Kidney (tissue), 14 donors: Measurements from ENCODE around the gene UNC93A. TPM values are rescaled to one million over a fixed set of nuclear protein-coding genes. Genes with fewer than 3 reads are reported as not detected.

ENCODE experiments used
- DNase-seq, 5 donors: peaks; one replicate each; pipeline ENCODE4 v3.0.0-alpha.2; 2013 to 2020
- FAIRE-seq: peaks from 2 replicates; lab custom pipeline; 2012; peaks lifted over from hg19 to GRCh38; lab: Jason Lieb, UNC
- H3K27ac ChIP-seq, 2 donors: one replicate each; pipeline ENCODE4 v1.7.0; 2013; ENCODE audit warnings: low read depth in 2 of 2, low read length in 2 of 2, inconsistent platforms in 1 of 2
- H3K27me3 ChIP-seq: one replicate; pipeline ENCODE4 v1.7.1; 2013; ENCODE audit warnings: low read length, inconsistent platforms; ENCODE audit not compliant: control insufficient read depth, insufficient read depth
- H3K36me3 ChIP-seq, 3 donors: one replicate each; pipeline versions ENCODE4 v1.7.0 to v1.7.1; 2013; ENCODE audit warnings: low read length in 3 of 3, control low read depth in 1 of 3, inconsistent platforms in 1 of 3; ENCODE audit not compliant: insufficient read depth in 3 of 3, control insufficient read depth in 2 of 3
- H3K4me1 ChIP-seq, 3 donors: one replicate each; pipeline versions ENCODE4 v1.7.0 to v1.7.1; 2013; ENCODE audit warnings: low read length in 3 of 3, inconsistent platforms in 1 of 3, low read depth in 1 of 3; ENCODE audit not compliant: control insufficient read depth in 2 of 3, insufficient read depth in 2 of 3
- H3K4me3 ChIP-seq, 3 donors: one replicate each; pipeline versions ENCODE4 v1.7.0 to v1.8.1; 2013; ENCODE audit warnings: low read length in 3 of 3, control low read depth in 1 of 3, inconsistent platforms in 1 of 3
- H3K9ac ChIP-seq, 3 donors: one replicate each; pipeline versions ENCODE4 v1.7.0 to v1.7.1; 2013; ENCODE audit warnings: low read length in 3 of 3, control low read depth in 1 of 3, inconsistent platforms in 1 of 3
- H3K9me3 ChIP-seq, 3 donors: one replicate each; pipeline versions ENCODE4 v1.7.0 to v1.7.1; 2013; ENCODE audit warnings: low read length in 3 of 3, control low read depth in 1 of 3, inconsistent platforms in 1 of 3; ENCODE audit not compliant: control insufficient read depth in 2 of 3, insufficient read depth in 1 of 3
- intact Hi-C: fragments of 100-400 bp; cut with DNase I; formaldehyde crosslinking; loops from one replicate; pipeline ENCODE4 v1.11.1; 2022
- polyA plus RNA-seq: library from polyadenylated mRNA; stranded (reverse); fragments of 350-450 nt; fragmentation: Illumina TruSeq; extraction: RNeasy Lipid Tissue Mini Kit (QIAGEN cat#74804); gene quantifications from one replicate; pipeline ENCODE4 v1.2.3, GENCODE V29; 2014; ENCODE audit warnings: low read depth, low replicate concordance; ENCODE audit not compliant: insufficient read depth
- total RNA-seq: library from RNA; stranded (reverse); fragmentation: NEBNext Ultra II Directional; extraction: Animal tissue kit (Norgen Biotek cat#: 25700); gene quantifications from one replicate; pipeline ENCODE4 v1.2.1, GENCODE V29; 2021
- TF ChIP-seq, protein P1 (sequence below): IDR thresholded peaks from 3 replicates; pipeline ENCODE4 v1.5.1; 2012; ENCODE audit warnings: mild to moderate bottlenecking, moderate library complexity, borderline replicate concordance; ENCODE audit not compliant: insufficient read depth; ENCODE audit errors: extremely low read depth
- donor health status: control.
- donor health status: control.
- donor health status: control.
- donor health status: control.
- donor health status: control.
- donor health status: DM: yes; HTN: yes; CAD: no.
- donor health status: Normal renal cell carcinoma (clear cell type).

UNC93A gene
- total and polyA plus RNA-seq, 2 donors from 2014 or later: 0.56 TPM; not detected in 1

DNA sequence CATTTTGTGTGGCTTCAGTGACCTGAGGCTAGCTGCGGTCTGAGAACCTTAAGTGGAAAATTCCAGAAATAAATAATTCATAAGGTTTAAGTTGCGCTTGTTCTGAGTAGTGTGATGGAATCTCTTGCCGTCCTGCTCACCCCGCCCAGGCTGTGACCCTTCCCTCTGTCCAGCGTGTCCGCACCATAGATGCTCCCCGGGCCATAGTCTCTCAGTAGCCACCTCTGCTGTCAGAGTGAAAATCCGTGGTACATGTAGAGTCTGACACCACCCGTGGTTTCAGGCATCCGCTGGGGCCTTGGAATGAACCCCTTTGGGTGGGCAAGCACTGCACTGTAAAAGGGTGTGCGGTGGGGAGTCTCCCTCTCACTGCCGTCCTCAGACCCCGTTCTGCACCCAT, 11.7 kb downstream of the UNC93A start:
- Histone ChIP-seq H3K9ac (no peak overlapping the region), H3K36me3 (no peaks in the 10 kb centered on the region), H3K27me3 (no peaks in the 10 kb centered on the region), H3K9me3 (no peaks in the 10 kb centered on the region), H3K4me3 (no peak overlapping the region), H3K4me1 (no peaks in the 10 kb centered on the region), H3K27ac (no peak overlapping the region)
- peak in 1 of 5 donors; percentile 19 for DNase-seq
- FAIRE-seq: no peak
- intact Hi-C loops: no loop called here
- TF ChIP-seq, protein P1, sequence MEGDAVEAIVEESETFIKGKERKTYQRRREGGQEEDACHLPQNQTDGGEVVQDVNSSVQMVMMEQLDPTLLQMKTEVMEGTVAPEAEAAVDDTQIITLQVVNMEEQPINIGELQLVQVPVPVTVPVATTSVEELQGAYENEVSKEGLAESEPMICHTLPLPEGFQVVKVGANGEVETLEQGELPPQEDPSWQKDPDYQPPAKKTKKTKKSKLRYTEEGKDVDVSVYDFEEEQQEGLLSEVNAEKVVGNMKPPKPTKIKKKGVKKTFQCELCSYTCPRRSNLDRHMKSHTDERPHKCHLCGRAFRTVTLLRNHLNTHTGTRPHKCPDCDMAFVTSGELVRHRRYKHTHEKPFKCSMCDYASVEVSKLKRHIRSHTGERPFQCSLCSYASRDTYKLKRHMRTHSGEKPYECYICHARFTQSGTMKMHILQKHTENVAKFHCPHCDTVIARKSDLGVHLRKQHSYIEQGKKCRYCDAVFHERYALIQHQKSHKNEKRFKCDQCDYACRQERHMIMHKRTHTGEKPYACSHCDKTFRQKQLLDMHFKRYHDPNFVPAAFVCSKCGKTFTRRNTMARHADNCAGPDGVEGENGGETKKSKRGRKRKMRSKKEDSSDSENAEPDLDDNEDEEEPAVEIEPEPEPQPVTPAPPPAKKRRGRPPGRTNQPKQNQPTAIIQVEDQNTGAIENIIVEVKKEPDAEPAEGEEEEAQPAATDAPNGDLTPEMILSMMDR: no peak

DNA sequence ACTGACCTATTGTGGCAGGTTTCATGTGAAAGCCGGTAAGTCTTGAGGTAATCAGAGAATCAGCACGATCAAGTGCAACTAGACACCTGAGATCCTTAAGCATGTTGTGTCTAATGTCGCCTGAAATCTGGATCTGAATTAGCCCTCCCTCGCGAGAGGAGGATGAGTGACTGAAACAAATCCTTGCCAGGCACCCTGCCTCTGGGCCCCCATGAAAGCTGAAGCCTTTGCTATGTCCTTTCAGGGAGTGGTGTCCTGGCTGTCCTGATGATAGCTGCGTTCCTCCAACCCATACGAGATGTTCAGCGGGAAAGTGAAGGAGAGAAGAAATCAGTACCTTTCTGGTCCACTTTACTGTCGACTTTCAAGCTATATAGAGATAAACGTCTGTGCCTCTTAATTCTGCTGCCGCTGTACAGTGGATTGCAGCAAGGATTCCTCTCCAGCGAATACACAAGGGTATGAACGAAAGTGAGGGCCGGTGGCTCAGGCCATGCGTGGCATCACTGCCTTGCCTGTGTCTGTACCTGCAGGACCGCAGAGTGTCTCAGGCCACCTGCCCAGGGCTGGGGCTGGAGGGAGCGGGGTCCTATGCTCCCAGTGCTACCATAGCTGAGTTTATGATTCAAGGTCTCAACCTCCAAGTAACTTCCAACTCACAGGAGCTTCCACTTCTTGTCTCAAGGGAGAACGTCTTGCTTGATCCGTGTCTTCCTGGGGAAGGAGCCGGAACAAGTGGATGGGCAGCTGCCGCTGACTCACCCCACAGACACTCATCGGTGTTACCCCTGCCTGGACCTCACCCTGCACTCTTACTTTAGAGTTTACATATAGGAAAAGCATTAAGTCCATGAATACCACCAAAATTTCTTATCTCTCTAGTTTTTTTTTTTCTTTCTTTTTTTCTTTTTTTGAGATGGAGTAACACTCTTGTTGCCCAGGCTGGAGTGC, 12.8 kb downstream of the UNC93A start:
- no peaks in the 10 kb centered on the region for H3K4me1 ChIP-seq
- H3K9me3 ChIP-seq: no peaks in the 10 kb centered on the region
- FAIRE-seq: no peak
- no peak overlapping the region for H3K9ac ChIP-seq
- no peak overlapping the region for H3K4me3 ChIP-seq
- H3K36me3 ChIP-seq: no peaks in the 10 kb centered on the region
- intact Hi-C loops: no loop called here
- TF ChIP-seq, protein P1: no peak
- peak in 1 of 5 donors; percentile 27 for DNase-seq
- no peak overlapping the region for H3K27ac ChIP-seq
- no peaks in the 10 kb centered on the region for H3K27me3 ChIP-seq

DNA sequence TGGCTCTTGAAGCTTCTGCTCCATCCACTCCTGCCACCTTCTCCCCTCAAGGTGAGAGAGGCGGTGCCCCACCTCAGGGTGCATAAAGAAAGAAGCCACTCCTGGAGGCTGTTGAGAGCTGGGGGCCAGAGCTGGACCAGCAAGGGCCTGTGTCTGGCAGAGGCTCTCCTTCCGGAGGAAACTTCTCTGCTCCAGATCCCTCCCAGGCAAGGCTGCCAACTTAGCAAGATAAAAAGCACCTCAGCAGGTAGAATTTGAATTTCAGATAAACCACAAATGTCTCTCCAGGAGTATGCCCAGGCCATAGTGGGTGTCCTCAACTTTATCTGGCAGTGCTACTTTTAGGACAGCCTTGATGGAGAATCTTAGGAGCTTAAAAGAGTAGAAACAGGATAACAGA, 13.8 kb downstream of the UNC93A start:
- TF ChIP-seq, protein P1: no peak
- Histone ChIP-seq H3K9me3 (no peaks in the 10 kb centered on the region), H3K27me3 (no peaks in the 10 kb centered on the region), H3K4me3 (no peak overlapping the region), H3K9ac (no peak overlapping the region), H3K4me1 (no peaks in the 10 kb centered on the region), H3K27ac (no peak overlapping the region), H3K36me3 (no peaks in the 10 kb centered on the region)
- FAIRE-seq (no peak), DNase-seq (no peak)
- intact Hi-C loops: no loop called here
